ENCODE data around the gene LIFR.

- TF ChIP-seq, protein P1, sequence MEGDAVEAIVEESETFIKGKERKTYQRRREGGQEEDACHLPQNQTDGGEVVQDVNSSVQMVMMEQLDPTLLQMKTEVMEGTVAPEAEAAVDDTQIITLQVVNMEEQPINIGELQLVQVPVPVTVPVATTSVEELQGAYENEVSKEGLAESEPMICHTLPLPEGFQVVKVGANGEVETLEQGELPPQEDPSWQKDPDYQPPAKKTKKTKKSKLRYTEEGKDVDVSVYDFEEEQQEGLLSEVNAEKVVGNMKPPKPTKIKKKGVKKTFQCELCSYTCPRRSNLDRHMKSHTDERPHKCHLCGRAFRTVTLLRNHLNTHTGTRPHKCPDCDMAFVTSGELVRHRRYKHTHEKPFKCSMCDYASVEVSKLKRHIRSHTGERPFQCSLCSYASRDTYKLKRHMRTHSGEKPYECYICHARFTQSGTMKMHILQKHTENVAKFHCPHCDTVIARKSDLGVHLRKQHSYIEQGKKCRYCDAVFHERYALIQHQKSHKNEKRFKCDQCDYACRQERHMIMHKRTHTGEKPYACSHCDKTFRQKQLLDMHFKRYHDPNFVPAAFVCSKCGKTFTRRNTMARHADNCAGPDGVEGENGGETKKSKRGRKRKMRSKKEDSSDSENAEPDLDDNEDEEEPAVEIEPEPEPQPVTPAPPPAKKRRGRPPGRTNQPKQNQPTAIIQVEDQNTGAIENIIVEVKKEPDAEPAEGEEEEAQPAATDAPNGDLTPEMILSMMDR (IDR thresholded peaks at IDR 0.05; ENCODE audit: borderline replicate concordance, extremely low read depth, low read length, poor library complexity, severe bottlenecking) = no peak
- TF ChIP-seq EZH2 (IDR thresholded peaks at IDR 0.05; ENCODE audit: borderline replicate concordance, low read depth, low read length, severe bottlenecking) = no peak
Observed at GRCh38 chr5:38463634-38464521, 92.6 kb downstream of the LIFR start.

Measured in DND-41 (cell line).